Heart right ventricle (tissue), 16 donors: Measurements from ENCODE around the gene IQGAP2. TPM values are rescaled to one million over a fixed set of nuclear protein-coding genes. Genes with fewer than 3 reads are reported as not detected.
A peak's percentile ranks its signal among the peaks of the same experiment; 100 is the strongest.

Source experiments
- ATAC-seq, 8 donors: fragments of 200-7000 bp; cut with Tn5 transposase; one replicate each; pipeline ENCODE4 v1.9.1; 2020; ENCODE audit warnings: mild to moderate bottlenecking in 8 of 8, moderate library complexity in 8 of 8, moderate number of reproducible peaks in 1 of 8
- DNase-seq, 2 donors: peaks; one replicate each; pipeline ENCODE4 v3.0.0-alpha.2; 2020
- H3K27ac ChIP-seq, 10 donors: fragments of 200-600 bp; sonication (generic) in 2 of 10; one replicate each; pipeline versions ENCODE4 v1.5.0 to v1.8.0; 2020 to 2022; ENCODE audit warnings: mild to moderate bottlenecking in 3 of 10
- H3K27me3 ChIP-seq, 7 donors: fragments of 200-600 bp; one replicate each; pipeline ENCODE4 v1.8.0; 2021 to 2022; ENCODE audit warnings: mild to moderate bottlenecking in 2 of 7
- H3K36me3 ChIP-seq, 9 donors: fragments of 200-600 bp; sonication (generic) in 1 of 9; one replicate each; pipeline versions ENCODE4 v1.5.0 to v1.8.0; 2020 to 2022; ENCODE audit warnings: mild to moderate bottlenecking in 2 of 9
- H3K4me1 ChIP-seq, 9 donors: fragments of 200-600 bp; sonication (generic) in 1 of 9; one replicate each; pipeline versions ENCODE4 v1.5.0 to v1.8.0; 2020 to 2022; ENCODE audit warnings: mild to moderate bottlenecking in 4 of 9
- H3K4me3 ChIP-seq, 10 donors: fragments of 200-600 bp; sonication (generic) in 2 of 10; one replicate each; pipeline versions ENCODE4 v1.5.0 to v1.8.0; 2020 to 2022; ENCODE audit warnings: mild to moderate bottlenecking in 7 of 10, moderate library complexity in 2 of 10
- H3K9me3 ChIP-seq, 11 donors: fragments of 200-600 bp in 10 of 11; sonication (generic) in 2 of 11; one replicate each; pipeline versions ENCODE4 v1.5.0 to v1.8.0; 2013 to 2022; ENCODE audit warnings: mild to moderate bottlenecking in 2 of 11, control low read depth in 1 of 11, moderate library complexity in 1 of 11
- WGBS, 2 donors: extraction: QIAGEN DNeasy Blood & Tissue Kit; methylation state at CpG; one replicate each; pipeline ENCODE4 v1.1.7; 2013; ENCODE audit warnings: inconsistent platforms in 1 of 2; 5-methylcytosine and 5-hydroxymethylcytosine counted together
- intact Hi-C, 10 donors: fragments of 100-400 bp; cut with DNase I; formaldehyde crosslinking; loops; one replicate each; pipeline versions ENCODE4 v1.11.1 to v1.14.2; 2022
- polyA plus RNA-seq, 2 donors: library from polyadenylated mRNA; stranded (reverse); fragments of 200-250 nt; gene quantifications; one replicate each; pipeline ENCODE4 v1.2.3, GENCODE V29; 2013
- total RNA-seq, 10 donors: library from RNA; stranded (reverse); fragmentation: NEBNext Ultra II Directional in 3 of 10; extraction: Animal tissue kit (Norgen Biotek cat#: 25700) in 3 of 10; gene quantifications; one replicate each; pipeline versions ENCODE4 v1.2.1 to v1.2.4, GENCODE V29; 2021 to 2023
- TF ChIP-seq, protein P1 (sequence below), 9 donors: fragments of 200-600 bp; sonication (generic) in 2 of 9; IDR thresholded peaks; one replicate each; pipeline versions ENCODE4 v1.5.0 to v1.8.0; 2021 to 2022; ENCODE audit warnings: antibody characterized with exemption in 9 of 9, mild to moderate bottlenecking in 5 of 9, moderate library complexity in 1 of 9
- donor health status: Arrhythmogenic right ventricular cardiomyopathy.
- donor health status: ischemic (EF 13 %, LVEDD 7.1; RV severe dilation, severe dysfunction).
- donor health status: healthy with polysubstance abuse.
- donor health status: DM: no; HTN: yes; CAD: no.
- donor health status: DM: no; HTN: no; CAD: no.
- donor health status: ischemic (EF 25% LVEDD 6.9; RV normal size, moderate dysfunction).
- donor health status: ischemic (EF 25% LVEDD 5.7; RV mildly dilated, moderate dysfunction).
- donor health status: healthy.
- donor health status: DM: yes; HTN: yes; CAD: no.
- donor health status: Ischemic cardiomyopathy.
- donor health status: ischemic (EF 35%, LVEDD 5.7; RV mildly dilated, moderate dysfunction).
- donor health status: nonischemic (EF 11% LVEDD 7.7; RV severe dilation, severe dysfunction).
- donor health status: DM: yes; HTN: yes; CAD: no.
- donor health status: PGD.
- donor health status: ischemic (EF 29% LVEDD 5.4; RV normal size, mild dysfunction).
- donor health status: nonischemic (EF 23%, LVEDD 6.1; RV moderate dilation, normal function).

Gene IQGAP2
- total and polyA plus RNA-seq, 12 donors, result 2.5 to 22.3 (median 5.0) TPM

DNA sequence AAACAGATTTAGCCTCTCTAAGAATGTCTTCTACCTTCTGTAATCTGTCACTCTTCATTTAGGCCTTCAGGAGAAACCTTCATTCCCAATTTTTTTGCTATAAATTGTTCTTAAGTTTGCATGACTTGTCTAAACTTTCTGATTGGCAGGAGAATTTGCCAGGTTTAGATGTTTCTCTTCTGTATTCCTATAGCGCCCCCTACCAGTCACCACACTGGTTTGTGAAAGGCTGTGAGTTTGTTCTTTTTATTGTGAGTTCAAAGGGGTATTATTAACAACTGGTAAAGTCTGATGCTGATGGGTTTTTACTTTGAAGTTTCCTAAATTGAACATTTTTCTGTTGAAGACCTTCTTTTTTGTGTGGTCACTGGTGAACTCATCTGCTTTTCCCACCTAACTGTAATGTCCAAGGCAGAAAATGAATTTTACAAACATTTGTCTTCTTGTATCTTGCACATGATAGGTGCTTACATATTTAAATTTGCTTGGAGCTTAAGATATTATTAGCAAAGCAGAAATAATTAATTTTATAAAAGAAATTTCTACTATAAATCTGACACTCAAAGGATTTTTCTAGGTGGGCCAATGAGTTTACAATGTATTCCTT lies 238.5 kb downstream of the IQGAP2 start:
- intact Hi-C loops, result loop anchor here in 6 of 10 donors (1.0 to 10.0 kb wide), 4 partner anchors 39 to 133 kb away; no protein-coding TSS in a partner anchor

DNA sequence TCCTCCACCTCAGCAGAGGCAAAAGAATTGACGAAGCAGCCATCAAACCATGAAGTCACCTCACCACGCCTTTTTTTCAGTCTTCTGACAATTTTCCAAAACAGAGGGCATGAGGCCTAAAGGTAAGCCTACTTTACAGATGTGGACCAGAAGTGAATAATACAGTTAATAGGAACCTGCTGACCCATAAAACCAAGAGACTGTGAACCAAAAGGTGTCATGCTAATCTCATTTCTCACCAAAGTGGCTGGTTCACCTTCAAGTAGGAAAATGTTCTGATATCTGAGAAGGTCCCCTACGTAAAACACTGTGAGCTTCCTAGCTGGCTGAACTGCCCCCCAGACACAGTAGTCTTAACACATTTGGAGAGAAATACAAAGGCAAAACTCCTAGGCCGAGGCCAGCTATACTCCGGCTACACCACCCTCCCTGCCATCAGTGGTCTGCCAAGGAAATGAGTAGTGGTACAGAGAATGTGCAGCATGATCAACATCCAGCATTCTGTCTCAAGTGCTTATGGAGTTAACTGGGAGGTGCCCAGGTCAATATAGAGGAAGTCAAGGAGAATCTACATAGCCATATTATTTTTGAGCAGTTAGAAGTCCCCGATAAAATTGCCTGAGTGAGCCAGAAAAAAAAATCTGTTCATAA lies 239.4 kb downstream of the IQGAP2 start:
- DNase-seq, result no peak
- Histone ChIP-seq H3K4me3 (no peak overlapping the region), H3K27ac (no peak overlapping the region), H3K9me3 (no peaks in the 10 kb centered on the region), H3K36me3 (peaks cover 0 to 26% (median 0%) of the 10 kb centered on the region in 9 donors), H3K4me1 (peaks cover 0 to 14% (median 0%) of the 10 kb centered on the region in 9 donors), H3K27me3 (no peaks in the 10 kb centered on the region)
- intact Hi-C loops, result loop anchor here in 3 of 10 donors (5.0 to 10.0 kb wide), 2 partner anchors 40 to 132 kb away; no protein-coding TSS in a partner anchor
- WGBS, 2 donors, result 76 to 89% methylated on average over 6 of the region's 6 CpGs
- TF ChIP-seq, protein P1, sequence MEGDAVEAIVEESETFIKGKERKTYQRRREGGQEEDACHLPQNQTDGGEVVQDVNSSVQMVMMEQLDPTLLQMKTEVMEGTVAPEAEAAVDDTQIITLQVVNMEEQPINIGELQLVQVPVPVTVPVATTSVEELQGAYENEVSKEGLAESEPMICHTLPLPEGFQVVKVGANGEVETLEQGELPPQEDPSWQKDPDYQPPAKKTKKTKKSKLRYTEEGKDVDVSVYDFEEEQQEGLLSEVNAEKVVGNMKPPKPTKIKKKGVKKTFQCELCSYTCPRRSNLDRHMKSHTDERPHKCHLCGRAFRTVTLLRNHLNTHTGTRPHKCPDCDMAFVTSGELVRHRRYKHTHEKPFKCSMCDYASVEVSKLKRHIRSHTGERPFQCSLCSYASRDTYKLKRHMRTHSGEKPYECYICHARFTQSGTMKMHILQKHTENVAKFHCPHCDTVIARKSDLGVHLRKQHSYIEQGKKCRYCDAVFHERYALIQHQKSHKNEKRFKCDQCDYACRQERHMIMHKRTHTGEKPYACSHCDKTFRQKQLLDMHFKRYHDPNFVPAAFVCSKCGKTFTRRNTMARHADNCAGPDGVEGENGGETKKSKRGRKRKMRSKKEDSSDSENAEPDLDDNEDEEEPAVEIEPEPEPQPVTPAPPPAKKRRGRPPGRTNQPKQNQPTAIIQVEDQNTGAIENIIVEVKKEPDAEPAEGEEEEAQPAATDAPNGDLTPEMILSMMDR (IDR thresholded peaks at IDR 0.05), result no peak
- ATAC-seq, result no peak

More for the DNA sequence above, 238.5 kb downstream of the IQGAP2 start:
- DNase-seq, result peak in 1 of 2 donors; percentile 70
- ATAC-seq, result peak in 3 of 8 donors; percentile 38 to 57 (median 54)
- no peaks in the 10 kb centered on the region for H3K9me3 ChIP-seq
- 8 to 11% methylated on average over 1 of the region's 1 CpG for WGBS, 2 donors
- no peak overlapping the region for H3K4me3 ChIP-seq
- no peak overlapping the region for H3K27ac ChIP-seq
- peaks cover 0 to 14% (median 0%) of the 10 kb centered on the region in 9 donors for H3K4me1 ChIP-seq
- TF ChIP-seq, protein P1 (IDR thresholded peaks at IDR 0.05), result peak; percentile 24 to 79 (median 70)
- no peaks in the 10 kb centered on the region for H3K27me3 ChIP-seq
- peaks cover 0 to 32% (median 0%) of the 10 kb centered on the region in 9 donors for H3K36me3 ChIP-seq

DNA sequence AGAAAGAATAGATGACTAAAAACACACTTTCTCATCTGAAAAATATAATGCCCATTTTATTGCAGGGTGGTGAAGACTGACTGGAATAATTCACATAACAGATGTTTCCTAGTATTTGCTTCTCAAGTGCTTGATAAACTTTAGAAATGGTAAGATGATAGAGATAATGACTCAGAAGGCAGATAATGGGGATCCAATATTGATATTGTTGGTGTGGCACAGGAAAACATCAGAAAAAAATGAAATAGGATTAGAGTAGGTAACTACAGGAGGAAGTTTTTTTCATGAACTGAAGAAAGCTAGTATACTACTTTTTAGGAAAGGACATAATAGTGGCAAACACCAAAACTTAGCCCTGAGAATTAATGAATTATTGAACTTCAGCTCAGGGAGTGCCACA lies 240.3 kb downstream of the IQGAP2 start:
- ATAC-seq, result no peak
- H3K9me3 ChIP-seq, result peaks cover 0 to 7% (median 0%) of the 10 kb centered on the region in 11 donors
- intact Hi-C loops, result loop anchor here in 3 of 10 donors (5.0 to 10.0 kb wide), 2 partner anchors 41 to 131 kb away; no protein-coding TSS in a partner anchor
- TF ChIP-seq, protein P1 (IDR thresholded peaks at IDR 0.05), result no peak
- no peak overlapping the region for H3K27ac ChIP-seq
- H3K4me3 ChIP-seq, result no peak overlapping the region
- peaks cover 0 to 8% (median 0%) of the 10 kb centered on the region in 9 donors for H3K4me1 ChIP-seq
- H3K27me3 ChIP-seq, result no peaks in the 10 kb centered on the region
- no peak for DNase-seq
- peaks cover 0 to 30% (median 0%) of the 10 kb centered on the region in 9 donors for H3K36me3 ChIP-seq

DNA sequence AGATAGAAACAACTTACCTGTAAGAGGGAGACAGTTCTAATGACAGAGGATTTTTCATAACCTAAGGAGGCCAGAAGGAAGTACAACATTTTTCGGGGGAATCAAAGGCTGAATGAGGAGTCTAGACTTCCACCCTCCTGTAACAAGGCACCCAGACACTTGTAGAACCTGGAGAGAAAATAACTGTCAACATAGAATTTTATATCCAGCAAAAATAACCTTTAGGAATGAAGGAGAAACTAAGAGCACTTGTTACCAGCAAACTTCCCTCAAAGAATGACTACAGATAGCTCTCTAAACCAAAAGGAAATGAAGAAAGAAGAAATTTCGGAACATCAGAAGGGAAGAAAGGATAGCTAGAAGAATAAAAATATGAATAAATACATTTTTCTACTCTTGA lies 246.1 kb downstream of the IQGAP2 start:
- DNase-seq, result no peak
- 96% methylated on average over 2 of the region's 2 CpGs for WGBS, 2 donors
- no peak for ATAC-seq
- Histone ChIP-seq H3K9me3 (peaks cover 0 to 24% (median 17%) of the 10 kb centered on the region in 11 donors), H3K4me1 (no peaks in the 10 kb centered on the region), H3K27me3 (no peaks in the 10 kb centered on the region), H3K36me3 (peaks cover 0 to 27% (median 0%) of the 10 kb centered on the region in 9 donors), H3K27ac (no peak overlapping the region), H3K4me3 (no peak overlapping the region)
- TF ChIP-seq, protein P1 (IDR thresholded peaks at IDR 0.05), result no peak
- intact Hi-C loops, result loop anchor here in 1 of 10 donors (10.0 kb wide), 1 partner anchor 126 kb away; no protein-coding TSS in a partner anchor
